ENCODE measurements around the gene TMEM131. TPM values are rescaled to one million over a fixed set of nuclear protein-coding genes. Genes with fewer than 3 reads are reported as not detected.

The TMEM131 gene
- total and polyA plus RNA-seq, 2 of the 8 experiments (the other 6 are each of a cell fraction or from before 2014, with no cell fraction given), result 9.7 to 22.9 TPM

DNA sequence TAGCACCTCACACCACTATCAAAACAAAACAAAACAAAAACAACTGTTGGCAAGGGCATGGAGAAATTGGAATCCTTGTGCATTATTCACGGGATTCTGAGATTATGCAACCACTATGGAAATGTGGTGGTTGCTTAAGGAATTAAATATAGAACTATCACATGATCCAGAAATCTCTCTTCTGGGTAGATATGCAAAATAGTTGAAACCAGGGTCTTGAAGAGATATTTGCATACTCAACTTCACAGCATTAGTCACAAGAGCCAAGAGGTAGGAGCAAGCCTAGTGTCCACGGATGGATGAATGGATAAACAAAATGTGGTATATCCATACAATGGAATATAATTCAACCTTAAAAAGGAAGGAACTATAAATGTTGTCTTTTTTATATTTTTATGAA lies 7.0 kb downstream of the TMEM131 start:
- no peak overlapping the region for H4K5ac ChIP-seq (ENCODE audit: insufficient read length, low read depth, low read length)
- H3K14ac ChIP-seq (ENCODE audit: insufficient read length), result no peak overlapping the region
- peaks cover 3% of the 10 kb centered on the region; the same call in 1 of the 2 replicates for H3K79me1 ChIP-seq (ENCODE audit: low read depth, low read length)
- H2AFZ ChIP-seq (ENCODE audit: low read length), result no peak overlapping the region
- no peak overlapping the region for H2AK5ac ChIP-seq (ENCODE audit: low read depth, low read length)
- no peak overlapping the region for H3K4ac ChIP-seq (replicated peaks; ENCODE audit: insufficient read length, low read depth, low read length)
- CTCF ChIA-PET (ENCODE audit: partially characterized antibody), result no interaction called here
- peaks cover 3 to 91% of the 10 kb centered on the region in 2 experiments for H3K79me2 ChIP-seq (ENCODE audit: control insufficient read depth in 1 of 2, insufficient read depth in 2 of 2, low read length in 2 of 2)
- no peaks in the 10 kb centered on the region for H3K23me2 ChIP-seq (ENCODE audit: low read depth, low read length)
- H3K4me3 ChIP-seq (ENCODE audit: extremely low read depth in 1 of 4, insufficient read depth in 2 of 4, low read depth in 3 of 4, low read length in 4 of 4), result no peak overlapping the region
- H4K20me1 ChIP-seq (replicated peaks in 1 of 2; ENCODE audit: control insufficient read depth in 1 of 2, insufficient read depth in 2 of 2, low read length in 2 of 2), result peaks cover 4 to 5% of the 10 kb centered on the region in 2 experiments
- DNase-seq (ENCODE audit: low read depth in 1 of 2, low spot score in 2 of 2) (no peak), FAIRE-seq (no peak)
- H3K56ac ChIP-seq (replicated peaks; ENCODE audit: insufficient read length, low read depth, low read length), result no peak overlapping the region
- TF ChIP-seq TAF7 (optimal IDR thresholded peaks at IDR 0.05; ENCODE audit: borderline replicate concordance, low read depth, low read length) (no peak), ASH2L (IDR thresholded peaks at IDR 0.05; ENCODE audit: low read length) (no peak), SP4 (IDR thresholded peaks at IDR 0.05; ENCODE audit: low read length) (no peak), MAFK (IDR thresholded peaks at IDR 0.05; ENCODE audit: low read depth, low read length) (no peak), CEBPB (IDR thresholded peaks at IDR 0.05; ENCODE audit: low read depth, low read length) (no peak), KDM1A (IDR thresholded peaks at IDR 0.05; ENCODE audit: borderline replicate concordance, low read length) (no peak)
- H3K9me3 ChIP-seq (ENCODE audit: insufficient read depth in 2 of 2, low read depth in 1 of 2, low read length in 1 of 2), result no peaks in the 10 kb centered on the region
- H3K4me1 ChIP-seq (replicated peaks in 1 of 4; ENCODE audit: control insufficient read depth in 3 of 4, insufficient read depth in 4 of 4, low read length in 3 of 4), result peaks cover 0 to under 1% (median under 1%) of the 10 kb centered on the region in 4 experiments; a peak in 3 of 7 replicates
- WGBS, 2 experiments (ENCODE audit: extremely low coverage in 1 of 2, insufficient coverage in 1 of 2, insufficient read length in 1 of 2, insufficient replicate concordance in 2 of 2, low coverage in 1 of 2, low lambda C conversion rate in 2 of 2, missing lambda C conversion rate in 1 of 2), result 90% methylated on average over 2 of the region's 2 CpGs; no CpG with 5 or more reads in 1 of the 2 experiments
- no peak overlapping the region for H2BK120ac ChIP-seq (replicated peaks; ENCODE audit: low read depth, low read length)
- no peak overlapping the region for H3K27ac ChIP-seq (ENCODE audit: low read depth, low read length)
- H2BK20ac ChIP-seq (ENCODE audit: low read length), result no peak overlapping the region
- H3K36me3 ChIP-seq (ENCODE audit: control insufficient read depth in 2 of 4, insufficient read depth in 4 of 4, low read length in 3 of 4), result no peaks in the 10 kb centered on the region
- no peak overlapping the region for H4K91ac ChIP-seq (replicated peaks; ENCODE audit: insufficient read length, low read length)
- no peak overlapping the region for H3K9ac ChIP-seq (replicated peaks in 1 of 4; ENCODE audit: extremely low read depth in 1 of 4, low read depth in 3 of 4, low read length in 3 of 4)
- POLR2A ChIA-PET (ENCODE audit: partially characterized antibody), result no interaction called here
- no peak overlapping the region for H2BK12ac ChIP-seq (ENCODE audit: low read depth, low read length)
- no peak overlapping the region for H4K8ac ChIP-seq (ENCODE audit: extremely low read depth, insufficient read depth, low read length)
- no peak overlapping the region for H3K23ac ChIP-seq (ENCODE audit: insufficient read length)
- no peak overlapping the region for H3K18ac ChIP-seq (ENCODE audit: extremely low read depth, low read length)
- H3K27me3 ChIP-seq (replicated peaks in 1 of 4; ENCODE audit: control insufficient read depth in 3 of 4, extremely low read depth in 1 of 4, insufficient read depth in 3 of 4, low read length in 3 of 4), result no peaks in the 10 kb centered on the region
- no peak overlapping the region for H2BK15ac ChIP-seq (ENCODE audit: low read length)
- H3K4me2 ChIP-seq (ENCODE audit: insufficient read depth in 1 of 2, low read depth in 2 of 2, low read length in 2 of 2), result no peak overlapping the region
- H2BK5ac ChIP-seq (ENCODE audit: low read depth, low read length), result no peak overlapping the region

Measured in H1 (cell line).